OCI-LY3 (cell line): ENCODE results near the gene SLN.

Experiments used
- H2AFZ ChIP-seq: fragments of 200-600, 300-600 bp; shearing (Covaris generic); 2 replicates; pipeline ENCODE4 v1.6.0; 2014; ENCODE audit warnings: antibody characterized with exemption, low read depth, low read length
- H3K27ac ChIP-seq: fragments of 200-600, 300-600 bp; sonication (generic); 2 replicates; pipeline ENCODE4 v1.5.1; 2014; ENCODE audit warnings: mild to moderate bottlenecking, low read length, moderate library complexity, mixed read lengths
- H3K27me3 ChIP-seq: fragments of 200-600, 300-600 bp; sonication (generic); 2 replicates; pipeline ENCODE4 v1.6.1; 2014; ENCODE audit warnings: low read depth, low read length, mixed read lengths
- H3K36me3 ChIP-seq: fragments of 200-600, 300-600 bp; sonication (generic); replicated peaks from 2 replicates; pipeline ENCODE3; 2014; ENCODE audit warnings: low read depth, low read length, mixed read lengths
- H3K4me1 ChIP-seq: fragments of 300-600, 200-600 bp; sonication (generic); 2 replicates; pipeline ENCODE4 v1.6.1; 2014; ENCODE audit warnings: low read length, mixed read lengths
- H3K4me2 ChIP-seq: fragments of 200-600, 300-600 bp; sonication (generic); 2 replicates; pipeline ENCODE4 v1.6.1; 2014; ENCODE audit warnings: low read length, mixed read lengths
- H3K4me3 ChIP-seq: fragments of 300-600, 200-600 bp; sonication (generic); 2 replicates; pipeline ENCODE4 v1.5.1; 2014; ENCODE audit warnings: antibody characterized with exemption, mild to moderate bottlenecking, low read length, moderate library complexity
- H3K79me2 ChIP-seq: fragments of 300-600, 200-600 bp; shearing (Covaris generic); 2 replicates; pipeline ENCODE4 v1.6.1; 2014; ENCODE audit warnings: mild to moderate bottlenecking, low read length, mixed read lengths
- H3K9ac ChIP-seq: fragments of 300-600, 200-600 bp; shearing (Covaris generic); 2 replicates; pipeline ENCODE4 v1.6.0; 2014; ENCODE audit warnings: mild to moderate bottlenecking, low read length, moderate library complexity
- H3K9me3 ChIP-seq: fragments of 200-600, 300-600 bp; shearing (Covaris generic); 2 replicates; pipeline ENCODE4 v1.6.1; 2014; ENCODE audit warnings: low read length, mixed read lengths; ENCODE audit not compliant: insufficient read depth
- H4K20me1 ChIP-seq: fragments of 200-600, 300-600 bp; sonication (generic); 2 replicates; pipeline ENCODE4 v1.6.1; 2016; ENCODE audit warnings: low read length, mixed read lengths; ENCODE audit not compliant: insufficient read depth
- EZH2phosphoT487 ChIP-seq: fragments of 200-600 bp; shearing (Covaris generic); IDR thresholded peaks from 2 replicates; pipeline ENCODE4 v1.6.1; 2018; ENCODE audit warnings: antibody characterized with exemption, mixed run types, low read depth
- TF ChIP-seq, protein P1 (sequence below): fragments of 200-600, 300-600 bp; sonication (generic); IDR thresholded peaks from 2 replicates; pipeline ENCODE4 v1.5.1; 2014; ENCODE audit warnings: antibody characterized with exemption, low read length, low read depth

SLN gene

DNA sequence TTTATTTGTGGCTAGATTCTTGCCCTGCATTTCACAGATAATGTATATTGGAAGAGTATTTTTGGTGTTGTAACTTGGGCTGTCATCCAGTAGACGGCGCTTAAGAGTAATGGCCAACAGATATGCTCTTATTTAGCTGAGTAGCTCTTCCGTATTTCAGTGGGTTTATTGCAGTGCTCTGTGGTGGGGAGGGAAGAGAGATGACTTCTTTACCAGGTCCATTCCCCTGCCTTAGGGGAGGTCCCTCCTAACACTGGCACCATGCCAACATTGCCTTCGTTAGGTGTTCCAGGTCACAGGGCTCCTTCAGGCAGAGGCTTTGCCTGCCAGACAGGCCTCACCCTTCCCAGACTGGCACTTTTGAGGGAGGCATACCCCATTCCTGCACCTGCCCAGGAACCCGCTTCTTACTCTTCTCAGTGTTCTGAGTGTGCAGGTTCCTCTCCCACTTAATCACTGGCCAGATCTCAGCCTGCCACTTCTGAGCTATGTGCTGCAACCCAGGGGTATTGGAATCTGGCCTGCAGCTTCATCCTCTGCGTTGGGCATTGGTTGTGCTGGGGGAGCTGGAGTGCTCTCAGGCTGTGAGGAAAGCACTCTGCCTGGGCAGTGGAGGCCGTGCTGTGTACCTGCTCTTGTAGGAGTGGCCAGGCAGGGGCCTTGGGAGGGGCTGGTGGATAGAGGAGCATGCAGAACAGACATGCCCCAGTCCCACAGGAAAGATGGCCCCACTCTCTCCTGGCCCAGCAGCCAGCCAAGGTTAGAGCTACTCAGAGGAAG lies 29.4 kb upstream of the SLN start:
- no peak overlapping the region for H3K27ac ChIP-seq
- H3K4me2 ChIP-seq = peak overlapping the region; percentile 36
- no peak overlapping the region for H3K4me3 ChIP-seq
- H3K9ac ChIP-seq = no peak overlapping the region
- H3K36me3 ChIP-seq = no peaks in the 10 kb centered on the region
- TF ChIP-seq, protein P1, sequence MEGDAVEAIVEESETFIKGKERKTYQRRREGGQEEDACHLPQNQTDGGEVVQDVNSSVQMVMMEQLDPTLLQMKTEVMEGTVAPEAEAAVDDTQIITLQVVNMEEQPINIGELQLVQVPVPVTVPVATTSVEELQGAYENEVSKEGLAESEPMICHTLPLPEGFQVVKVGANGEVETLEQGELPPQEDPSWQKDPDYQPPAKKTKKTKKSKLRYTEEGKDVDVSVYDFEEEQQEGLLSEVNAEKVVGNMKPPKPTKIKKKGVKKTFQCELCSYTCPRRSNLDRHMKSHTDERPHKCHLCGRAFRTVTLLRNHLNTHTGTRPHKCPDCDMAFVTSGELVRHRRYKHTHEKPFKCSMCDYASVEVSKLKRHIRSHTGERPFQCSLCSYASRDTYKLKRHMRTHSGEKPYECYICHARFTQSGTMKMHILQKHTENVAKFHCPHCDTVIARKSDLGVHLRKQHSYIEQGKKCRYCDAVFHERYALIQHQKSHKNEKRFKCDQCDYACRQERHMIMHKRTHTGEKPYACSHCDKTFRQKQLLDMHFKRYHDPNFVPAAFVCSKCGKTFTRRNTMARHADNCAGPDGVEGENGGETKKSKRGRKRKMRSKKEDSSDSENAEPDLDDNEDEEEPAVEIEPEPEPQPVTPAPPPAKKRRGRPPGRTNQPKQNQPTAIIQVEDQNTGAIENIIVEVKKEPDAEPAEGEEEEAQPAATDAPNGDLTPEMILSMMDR = peak; percentile 64
- TF ChIP-seq EZH2phosphoT487 = no peak
- peak overlapping the region; percentile 74; the same call in 1 of the 2 replicates for H2AFZ ChIP-seq
- peaks cover 16% of the 10 kb centered on the region for H3K4me1 ChIP-seq
- H3K79me2 ChIP-seq = no peaks in the 10 kb centered on the region
- no peaks in the 10 kb centered on the region for H4K20me1 ChIP-seq
- H3K27me3 ChIP-seq = no peaks in the 10 kb centered on the region
- no peaks in the 10 kb centered on the region for H3K9me3 ChIP-seq

DNA sequence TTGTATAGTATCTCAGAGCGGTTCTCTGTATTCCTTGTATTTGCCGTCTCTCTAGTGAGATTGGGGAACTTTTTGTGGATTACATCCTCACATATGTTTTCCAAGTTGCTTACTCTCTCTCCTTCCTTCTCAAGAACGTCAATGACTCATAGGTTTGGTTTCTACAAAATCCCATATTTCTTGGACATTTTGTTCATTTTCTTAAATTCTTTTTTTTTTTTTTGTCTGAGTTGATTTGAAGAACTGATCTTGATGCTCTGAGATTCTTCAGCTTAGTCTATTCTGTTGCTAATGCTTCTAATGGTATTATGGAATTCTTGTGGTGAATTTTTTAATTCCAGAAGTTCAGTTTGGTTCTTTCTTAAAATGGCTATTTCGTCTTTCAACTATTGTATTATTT lies 28.4 kb upstream of the SLN start:
- Histone ChIP-seq H3K9ac (no peak overlapping the region), H3K79me2 (no peaks in the 10 kb centered on the region), H4K20me1 (no peaks in the 10 kb centered on the region), H3K9me3 (no peaks in the 10 kb centered on the region), H3K36me3 (no peaks in the 10 kb centered on the region), H3K4me2 (no peak overlapping the region), H3K27ac (no peak overlapping the region), H3K4me1 (peaks cover 16% of the 10 kb centered on the region), H3K27me3 (no peaks in the 10 kb centered on the region), H2AFZ (0 out of 2 replicates have a peak overlapping the region, but pooled peaks have one; percentile 74), H3K4me3 (no peak overlapping the region)
- TF ChIP-seq EZH2phosphoT487 = no peak

DNA sequence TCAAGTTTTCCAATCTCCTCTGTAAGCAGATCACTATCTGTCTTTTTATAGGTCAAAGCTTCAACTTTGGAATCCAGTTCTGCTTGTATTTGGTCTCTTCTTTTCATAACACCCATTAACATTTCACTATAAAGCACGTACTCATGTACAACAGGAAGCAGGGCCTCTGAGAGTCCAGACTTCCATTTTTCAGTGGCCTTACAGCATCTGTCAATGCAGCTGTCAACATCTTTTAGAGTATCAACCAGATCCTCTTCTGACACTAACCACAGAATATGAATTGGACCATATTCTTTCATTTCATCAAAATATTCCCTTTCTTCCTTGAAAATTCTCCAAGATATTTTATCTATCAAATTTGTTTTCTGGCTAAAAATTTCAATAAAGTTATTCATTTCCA lies 24.7 kb upstream of the SLN start:
- H2AFZ ChIP-seq = 0 out of 2 replicates have a peak overlapping the region, but pooled peaks have one; percentile 13
- no peaks in the 10 kb centered on the region for H3K79me2 ChIP-seq
- H4K20me1 ChIP-seq = no peaks in the 10 kb centered on the region
- TF ChIP-seq, protein P1 = no peak
- TF ChIP-seq EZH2phosphoT487 = no peak
- no peak overlapping the region for H3K27ac ChIP-seq
- no peak overlapping the region for H3K9ac ChIP-seq
- H3K27me3 ChIP-seq = no peaks in the 10 kb centered on the region
- H3K9me3 ChIP-seq = no peaks in the 10 kb centered on the region
- H3K36me3 ChIP-seq = no peaks in the 10 kb centered on the region
- H3K4me1 ChIP-seq = peaks cover 38% of the 10 kb centered on the region
- H3K4me2 ChIP-seq = 0 out of 2 replicates have a peak overlapping the region, but pooled peaks have one; percentile 5
- no peak overlapping the region for H3K4me3 ChIP-seq

DNA sequence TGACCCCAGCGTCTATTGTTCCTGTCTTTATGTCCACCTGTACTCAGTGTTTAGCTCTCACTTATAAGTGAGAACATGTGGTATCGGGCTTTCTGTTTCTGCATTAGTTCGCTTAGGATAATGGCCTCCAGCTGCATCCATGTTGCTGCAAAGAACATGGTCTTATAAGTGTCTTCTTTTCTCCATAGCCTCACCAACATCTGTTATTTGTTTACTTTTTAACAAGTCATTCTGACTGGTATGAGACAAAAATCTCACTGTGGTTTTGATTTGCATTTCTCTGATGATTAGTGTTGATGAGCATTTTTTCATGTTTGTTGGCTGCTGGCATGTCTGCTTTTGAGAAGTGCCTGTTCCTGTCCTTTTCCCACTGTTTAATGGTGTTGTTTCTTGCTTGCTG lies 21.7 kb upstream of the SLN start:
- Histone ChIP-seq H3K27ac (peak overlapping the region; percentile 83), H2AFZ (peak overlapping the region; percentile 65; the same call in 1 of the 2 replicates), H3K4me2 (peak overlapping the region; percentile 80), H3K4me1 (peaks cover 29% of the 10 kb centered on the region), H3K9me3 (no peaks in the 10 kb centered on the region), H3K9ac (peak overlapping the region; percentile 71; the same call in 1 of the 2 replicates), H3K4me3 (peak overlapping the region; percentile 78), H3K79me2 (no peaks in the 10 kb centered on the region), H4K20me1 (no peaks in the 10 kb centered on the region), H3K27me3 (no peaks in the 10 kb centered on the region), H3K36me3 (no peaks in the 10 kb centered on the region)
- TF ChIP-seq EZH2phosphoT487 = no peak
- TF ChIP-seq, protein P1 = no peak
